IMR-90 (cell line): ENCODE data around the gene DYNC1H1.

Experiments used
- CEBPB ChIP-seq: IDR thresholded peaks from 2 replicates; pipeline ENCODE4 v1.6.1; 2012; ENCODE audit warnings: low read depth, low read length, improper control_type of control experiment
- CHD1 ChIP-seq: IDR thresholded peaks from 2 replicates; pipeline ENCODE4 v1.6.1; 2012; ENCODE audit warnings: low read depth, low read length, improper control_type of control experiment
- FOS ChIP-seq: fragments of 150-350 bp; IDR thresholded peaks from 2 replicates; pipeline ENCODE4 v1.6.1; 2016; ENCODE audit warnings: low read depth, low read length
- MAFK ChIP-seq: IDR thresholded peaks from 2 replicates; pipeline ENCODE4 v1.6.1; 2012; ENCODE audit warnings: low read depth, low read length, improper control_type of control experiment
- MAZ ChIP-seq: IDR thresholded peaks from 2 replicates; pipeline ENCODE4 v1.6.1; 2012; ENCODE audit warnings: low read depth, mild to moderate bottlenecking, low read length, improper control_type of control experiment, moderate library complexity, borderline replicate concordance
- MXI1 ChIP-seq: IDR thresholded peaks from 2 replicates; pipeline ENCODE4 v1.6.1; 2012; ENCODE audit warnings: low read depth, mild to moderate bottlenecking, low read length, moderate library complexity, borderline replicate concordance
- POLR2A ChIP-seq: IDR thresholded peaks from 2 replicates; pipeline ENCODE4 v1.6.1; 2012; ENCODE audit warnings: mild to moderate bottlenecking, low read depth, low read length
- RAD21 ChIP-seq: IDR thresholded peaks from 2 replicates; pipeline ENCODE4 v1.6.1; 2012; ENCODE audit warnings: low read length, improper control_type of control experiment
- RCOR1 ChIP-seq: IDR thresholded peaks from 2 replicates; pipeline ENCODE4 v1.6.1; 2012; ENCODE audit warnings: mild to moderate bottlenecking, low read length, improper control_type of control experiment; ENCODE audit not compliant: insufficient replicate concordance
- RFX5 ChIP-seq: IDR thresholded peaks from 2 replicates; pipeline ENCODE4 v1.8.0; 2012; ENCODE audit warnings: low read depth, mild to moderate bottlenecking, low read length, moderate library complexity
- SMC3 ChIP-seq: fragments of 150-350 bp; IDR thresholded peaks from 2 replicates; pipeline ENCODE4 v1.6.1; 2016; ENCODE audit warnings: low read depth, mild to moderate bottlenecking, antibody characterized with exemption, low read length, moderate library complexity
- TF ChIP-seq, protein P1 (sequence below): conservative IDR thresholded peaks from 2 replicates; pipeline ENCODE4 v1.5.1; 2012; ENCODE audit warnings: mild to moderate bottlenecking, low read depth, low read length, improper control_type of control experiment
- TF ChIP-seq, protein P2 (sequence below): fragments of 150-350 bp; IDR thresholded peaks from 2 replicates; pipeline ENCODE4 v1.6.1; 2017; ENCODE audit warnings: mild to moderate bottlenecking, antibody characterized with exemption, low read length, low read depth
- TF ChIP-seq, protein P3 (sequence below): fragments of 150-350 bp; IDR thresholded peaks from 2 replicates; pipeline ENCODE4 v1.6.1; 2016; ENCODE audit warnings: low read depth, mild to moderate bottlenecking, low read length, moderate library complexity, borderline replicate concordance

DNA sequence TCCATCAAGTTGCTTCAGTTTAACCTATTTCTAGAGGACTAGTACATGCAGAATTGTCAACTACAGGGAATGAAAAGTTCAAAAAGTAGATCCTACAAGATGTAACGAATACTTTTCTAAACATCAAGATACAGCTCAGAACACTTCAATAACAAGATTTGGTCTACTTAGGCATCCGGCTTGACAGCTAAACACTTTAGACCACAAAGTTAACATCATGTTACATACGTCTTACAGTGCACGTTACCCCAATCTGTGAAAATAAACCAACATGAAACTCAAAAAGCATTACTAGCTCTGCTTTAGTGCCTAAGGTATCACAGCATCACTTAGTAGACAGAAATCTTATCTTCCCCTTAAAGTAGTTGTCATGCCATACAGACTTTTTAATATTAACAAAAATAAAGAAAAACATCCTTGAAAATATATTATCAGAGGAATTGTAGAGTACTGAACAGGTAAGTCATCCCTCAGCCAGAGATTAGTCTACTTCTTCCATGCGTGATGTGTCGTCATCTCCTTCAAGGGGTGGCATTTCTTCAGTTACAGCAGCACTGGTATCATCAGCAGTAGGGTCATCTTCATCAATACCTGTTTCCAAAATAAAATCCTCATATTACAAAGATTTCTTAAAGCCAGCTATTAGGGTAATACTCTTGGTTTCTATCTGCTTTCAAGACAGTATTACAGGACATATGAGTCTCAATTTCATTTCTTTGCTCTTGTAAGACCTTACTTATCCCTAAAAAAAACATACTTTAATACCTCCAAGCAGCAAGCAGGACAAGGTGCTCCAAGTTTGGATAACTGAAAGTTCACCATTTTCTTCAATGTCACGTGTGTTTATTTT lies 117.1 kb downstream of the DYNC1H1 start:
- no peak for TF ChIP-seq MAZ
- no peak for TF ChIP-seq POLR2A
- TF ChIP-seq, protein P1, sequence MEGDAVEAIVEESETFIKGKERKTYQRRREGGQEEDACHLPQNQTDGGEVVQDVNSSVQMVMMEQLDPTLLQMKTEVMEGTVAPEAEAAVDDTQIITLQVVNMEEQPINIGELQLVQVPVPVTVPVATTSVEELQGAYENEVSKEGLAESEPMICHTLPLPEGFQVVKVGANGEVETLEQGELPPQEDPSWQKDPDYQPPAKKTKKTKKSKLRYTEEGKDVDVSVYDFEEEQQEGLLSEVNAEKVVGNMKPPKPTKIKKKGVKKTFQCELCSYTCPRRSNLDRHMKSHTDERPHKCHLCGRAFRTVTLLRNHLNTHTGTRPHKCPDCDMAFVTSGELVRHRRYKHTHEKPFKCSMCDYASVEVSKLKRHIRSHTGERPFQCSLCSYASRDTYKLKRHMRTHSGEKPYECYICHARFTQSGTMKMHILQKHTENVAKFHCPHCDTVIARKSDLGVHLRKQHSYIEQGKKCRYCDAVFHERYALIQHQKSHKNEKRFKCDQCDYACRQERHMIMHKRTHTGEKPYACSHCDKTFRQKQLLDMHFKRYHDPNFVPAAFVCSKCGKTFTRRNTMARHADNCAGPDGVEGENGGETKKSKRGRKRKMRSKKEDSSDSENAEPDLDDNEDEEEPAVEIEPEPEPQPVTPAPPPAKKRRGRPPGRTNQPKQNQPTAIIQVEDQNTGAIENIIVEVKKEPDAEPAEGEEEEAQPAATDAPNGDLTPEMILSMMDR, result no peak
- TF ChIP-seq CEBPB, result no peak
- TF ChIP-seq, protein P2, sequence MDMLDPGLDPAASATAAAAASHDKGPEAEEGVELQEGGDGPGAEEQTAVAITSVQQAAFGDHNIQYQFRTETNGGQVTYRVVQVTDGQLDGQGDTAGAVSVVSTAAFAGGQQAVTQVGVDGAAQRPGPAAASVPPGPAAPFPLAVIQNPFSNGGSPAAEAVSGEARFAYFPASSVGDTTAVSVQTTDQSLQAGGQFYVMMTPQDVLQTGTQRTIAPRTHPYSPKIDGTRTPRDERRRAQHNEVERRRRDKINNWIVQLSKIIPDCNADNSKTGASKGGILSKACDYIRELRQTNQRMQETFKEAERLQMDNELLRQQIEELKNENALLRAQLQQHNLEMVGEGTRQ, result no peak
- no peak for TF ChIP-seq SMC3
- no peak for TF ChIP-seq RFX5
- no peak for TF ChIP-seq RCOR1
- TF ChIP-seq, protein P3, sequence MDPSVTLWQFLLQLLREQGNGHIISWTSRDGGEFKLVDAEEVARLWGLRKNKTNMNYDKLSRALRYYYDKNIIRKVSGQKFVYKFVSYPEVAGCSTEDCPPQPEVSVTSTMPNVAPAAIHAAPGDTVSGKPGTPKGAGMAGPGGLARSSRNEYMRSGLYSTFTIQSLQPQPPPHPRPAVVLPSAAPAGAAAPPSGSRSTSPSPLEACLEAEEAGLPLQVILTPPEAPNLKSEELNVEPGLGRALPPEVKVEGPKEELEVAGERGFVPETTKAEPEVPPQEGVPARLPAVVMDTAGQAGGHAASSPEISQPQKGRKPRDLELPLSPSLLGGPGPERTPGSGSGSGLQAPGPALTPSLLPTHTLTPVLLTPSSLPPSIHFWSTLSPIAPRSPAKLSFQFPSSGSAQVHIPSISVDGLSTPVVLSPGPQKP, result no peak
- TF ChIP-seq CHD1, result no peak
- no peak for TF ChIP-seq RAD21
- TF ChIP-seq MAFK, result no peak
- no peak for TF ChIP-seq MXI1
- TF ChIP-seq FOS, result no peak
